Measurements from ENCODE around the gene GYS2. TPM values are rescaled to one million over a fixed set of nuclear protein-coding genes. Genes with fewer than 3 reads are reported as not detected.

Gene GYS2
- total RNA-seq, 1 donor from 2014 or later = not detected

- no peak for TF ChIP-seq EZH2 (IDR thresholded peaks at IDR 0.05; ENCODE audit: insufficient read depth, low read length)
- TF ChIP-seq CTCF (IDR thresholded peaks at IDR 0.05; ENCODE audit: insufficient read depth, low read depth, low read length) = no peak
- no peak for FAIRE-seq
- no peaks in the 10 kb centered on the region for H3K27me3 ChIP-seq (ENCODE audit: insufficient read depth, low read length)
- H3K36me3 ChIP-seq (ENCODE audit: insufficient read depth, low read length) = peaks cover 68% of the 10 kb centered on the region
- no peaks in the 10 kb centered on the region for H3K4me1 ChIP-seq (ENCODE audit: insufficient read depth, low read length)
- no peaks in the 10 kb centered on the region for H3K9me3 ChIP-seq (ENCODE audit: insufficient read depth, low read depth, low read length)
- no peak overlapping the region for H3K4me3 ChIP-seq (ENCODE audit: insufficient read depth, low read depth, low read length)
- H3K36me3 Mint-ChIP-seq (ENCODE audit: low read depth, unreplicated experiment) = peaks cover 15% of the 10 kb centered on the region
- H3K27ac Mint-ChIP-seq (ENCODE audit: unreplicated experiment) = peak overlapping the region; percentile 34
- H3K79me2 ChIP-seq (ENCODE audit: insufficient read depth, low read length) = peaks cover 32% of the 10 kb centered on the region
- no peaks in the 10 kb centered on the region for H3K9me3 Mint-ChIP-seq (ENCODE audit: unreplicated experiment)
- H3K27ac ChIP-seq (ENCODE audit: low read depth, low read length) = peak overlapping the region; percentile 27
- no peak overlapping the region for H2AFZ ChIP-seq (ENCODE audit: low read depth, low read length)
- H3K4me2 ChIP-seq (ENCODE audit: low read length) = no peak overlapping the region
- peak; percentile 17 for DNase-seq (ENCODE audit: low read depth)
- no peak overlapping the region for H3K9ac ChIP-seq (ENCODE audit: low read length)
- no peak overlapping the region for H3K4me3 Mint-ChIP-seq (ENCODE audit: unreplicated experiment)
- H3K4me1 Mint-ChIP-seq (ENCODE audit: low read depth, unreplicated experiment) = peaks cover 16% of the 10 kb centered on the region
- no peaks in the 10 kb centered on the region for H3K27me3 Mint-ChIP-seq (ENCODE audit: low read depth, unreplicated experiment)
- peaks cover 21% of the 10 kb centered on the region for H4K20me1 ChIP-seq (ENCODE audit: insufficient read depth, low read length)
These were observed 33.6 kb upstream of the GYS2 start for GRCh38 chr12:21638054-21638891.

- no peaks in the 10 kb centered on the region for H3K9me3 Mint-ChIP-seq (ENCODE audit: unreplicated experiment)
- H3K4me1 ChIP-seq (ENCODE audit: insufficient read depth, low read length) = no peaks in the 10 kb centered on the region
- no peak overlapping the region for H2AFZ ChIP-seq (ENCODE audit: low read depth, low read length)
- H3K27me3 ChIP-seq (ENCODE audit: insufficient read depth, low read length) = no peaks in the 10 kb centered on the region
- no peak overlapping the region for H3K9ac ChIP-seq (ENCODE audit: low read length)
- H3K4me3 Mint-ChIP-seq (ENCODE audit: unreplicated experiment) = no peak overlapping the region
- H4K20me1 ChIP-seq (ENCODE audit: insufficient read depth, low read length) = peaks cover 9% of the 10 kb centered on the region
- no peak overlapping the region for H3K4me2 ChIP-seq (ENCODE audit: low read length)
- no peaks in the 10 kb centered on the region for H3K27me3 Mint-ChIP-seq (ENCODE audit: low read depth, unreplicated experiment)
- peaks cover 4% of the 10 kb centered on the region for H3K4me1 Mint-ChIP-seq (ENCODE audit: low read depth, unreplicated experiment)
- H3K36me3 Mint-ChIP-seq (ENCODE audit: low read depth, unreplicated experiment) = peaks cover 4% of the 10 kb centered on the region
- H3K4me3 ChIP-seq (ENCODE audit: insufficient read depth, low read depth, low read length) = no peak overlapping the region
- DNase-seq (ENCODE audit: low read depth) = no peak
- H3K79me2 ChIP-seq (ENCODE audit: insufficient read depth, low read length) = peaks cover 2% of the 10 kb centered on the region
- H3K36me3 ChIP-seq (ENCODE audit: insufficient read depth, low read length) = peaks cover 39% of the 10 kb centered on the region
- no peak overlapping the region for H3K27ac Mint-ChIP-seq (ENCODE audit: unreplicated experiment)
- TF ChIP-seq EZH2 (IDR thresholded peaks at IDR 0.05; ENCODE audit: insufficient read depth, low read length) (no peak), CTCF (IDR thresholded peaks at IDR 0.05; ENCODE audit: insufficient read depth, low read depth, low read length) (no peak)
- no peak for FAIRE-seq
- no peak overlapping the region for H3K27ac ChIP-seq (ENCODE audit: low read depth, low read length)
- no peaks in the 10 kb centered on the region for H3K9me3 ChIP-seq (ENCODE audit: insufficient read depth, low read depth, low read length)
These were observed 29.6 kb upstream of the GYS2 start for GRCh38 chr12:21634245-21634644.

- Histone ChIP-seq H3K9ac (ENCODE audit: low read length) (no peak overlapping the region), H3K4me3 (ENCODE audit: insufficient read depth, low read depth, low read length) (no peak overlapping the region), H2AFZ (ENCODE audit: low read depth, low read length) (no peak overlapping the region), H3K27ac (ENCODE audit: low read depth, low read length) (no peak overlapping the region), H3K79me2 (ENCODE audit: insufficient read depth, low read length) (no peaks in the 10 kb centered on the region), H4K20me1 (ENCODE audit: insufficient read depth, low read length) (peaks cover 9% of the 10 kb centered on the region), H3K4me2 (ENCODE audit: low read length) (no peak overlapping the region), H3K9me3 (ENCODE audit: insufficient read depth, low read depth, low read length) (no peaks in the 10 kb centered on the region), H3K36me3 (ENCODE audit: insufficient read depth, low read length) (peaks cover 21% of the 10 kb centered on the region), H3K4me1 (ENCODE audit: insufficient read depth, low read length) (no peaks in the 10 kb centered on the region), H3K27me3 (ENCODE audit: insufficient read depth, low read length) (no peaks in the 10 kb centered on the region)
- no peak overlapping the region for H3K27ac Mint-ChIP-seq (ENCODE audit: unreplicated experiment)
- H3K4me3 Mint-ChIP-seq (ENCODE audit: unreplicated experiment) = no peak overlapping the region
- no peaks in the 10 kb centered on the region for H3K27me3 Mint-ChIP-seq (ENCODE audit: low read depth, unreplicated experiment)
- peaks cover 5% of the 10 kb centered on the region for H3K36me3 Mint-ChIP-seq (ENCODE audit: low read depth, unreplicated experiment)
- no peaks in the 10 kb centered on the region for H3K4me1 Mint-ChIP-seq (ENCODE audit: low read depth, unreplicated experiment)
- FAIRE-seq (no peak), DNase-seq (ENCODE audit: low read depth) (no peak)
- TF ChIP-seq CTCF (IDR thresholded peaks at IDR 0.05; ENCODE audit: insufficient read depth, low read depth, low read length) (no peak), EZH2 (IDR thresholded peaks at IDR 0.05; ENCODE audit: insufficient read depth, low read length) (no peak)
- peaks cover 3% of the 10 kb centered on the region for H3K9me3 Mint-ChIP-seq (ENCODE audit: unreplicated experiment)
These were observed 26.7 kb upstream of the GYS2 start for GRCh38 chr12:21631367-21631766.

All from astrocyte (in vitro differentiated cells and primary cell).